GM21529 (cell line): ENCODE data around the gene MVD.
A peak's percentile ranks its signal among the peaks of the same experiment; 100 is the strongest.

Experiments used
- ATAC-seq: cut with Tn5 transposase; IDR thresholded peaks from one replicate; pipeline ENCODE4 v1.9.1; 2021; ENCODE audit not compliant: unreplicated experiment

MVD gene

DNA sequence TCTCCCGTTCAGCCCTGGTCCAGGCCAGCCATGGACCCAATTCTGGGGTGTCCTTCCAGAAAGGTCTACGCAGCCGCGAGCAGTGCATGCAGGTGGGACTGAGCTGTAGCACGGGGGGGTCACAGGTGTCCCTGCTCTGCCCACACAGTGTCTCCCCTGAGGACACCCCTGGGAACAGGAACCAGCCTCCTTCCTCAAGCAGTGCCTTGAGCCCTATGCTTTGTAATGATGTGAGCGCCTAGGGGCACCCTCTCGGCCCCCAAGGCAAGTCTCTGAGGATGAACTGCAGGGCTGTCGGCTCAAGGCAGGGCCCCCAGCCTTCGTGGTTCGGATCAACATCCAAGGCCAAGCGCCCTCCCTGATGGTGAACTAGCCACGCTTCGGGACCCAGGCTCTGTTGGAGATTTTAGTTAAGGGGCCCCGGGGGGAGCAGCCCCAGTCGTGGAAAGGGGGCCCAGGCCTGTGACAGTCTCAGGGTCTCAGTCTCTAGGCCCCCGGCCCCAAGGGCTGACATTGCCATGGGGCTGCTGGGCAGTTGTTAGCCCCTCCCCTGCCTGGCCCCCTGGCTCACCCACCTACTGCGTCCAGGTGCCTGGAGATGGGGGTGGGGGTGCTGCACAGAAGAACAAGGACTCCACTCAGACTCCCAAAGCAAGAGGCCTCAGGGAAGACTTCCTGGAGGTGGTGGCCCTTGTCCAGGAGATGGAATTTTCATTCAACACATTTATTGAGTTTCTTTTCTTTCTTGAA is 22.2 kb downstream of the MVD start:
- ATAC-seq, result no peak

- ATAC-seq, result no peak
These were observed 22.8 kb downstream of the MVD start for GRCh38 chr16:88640039-88640495.

DNA sequence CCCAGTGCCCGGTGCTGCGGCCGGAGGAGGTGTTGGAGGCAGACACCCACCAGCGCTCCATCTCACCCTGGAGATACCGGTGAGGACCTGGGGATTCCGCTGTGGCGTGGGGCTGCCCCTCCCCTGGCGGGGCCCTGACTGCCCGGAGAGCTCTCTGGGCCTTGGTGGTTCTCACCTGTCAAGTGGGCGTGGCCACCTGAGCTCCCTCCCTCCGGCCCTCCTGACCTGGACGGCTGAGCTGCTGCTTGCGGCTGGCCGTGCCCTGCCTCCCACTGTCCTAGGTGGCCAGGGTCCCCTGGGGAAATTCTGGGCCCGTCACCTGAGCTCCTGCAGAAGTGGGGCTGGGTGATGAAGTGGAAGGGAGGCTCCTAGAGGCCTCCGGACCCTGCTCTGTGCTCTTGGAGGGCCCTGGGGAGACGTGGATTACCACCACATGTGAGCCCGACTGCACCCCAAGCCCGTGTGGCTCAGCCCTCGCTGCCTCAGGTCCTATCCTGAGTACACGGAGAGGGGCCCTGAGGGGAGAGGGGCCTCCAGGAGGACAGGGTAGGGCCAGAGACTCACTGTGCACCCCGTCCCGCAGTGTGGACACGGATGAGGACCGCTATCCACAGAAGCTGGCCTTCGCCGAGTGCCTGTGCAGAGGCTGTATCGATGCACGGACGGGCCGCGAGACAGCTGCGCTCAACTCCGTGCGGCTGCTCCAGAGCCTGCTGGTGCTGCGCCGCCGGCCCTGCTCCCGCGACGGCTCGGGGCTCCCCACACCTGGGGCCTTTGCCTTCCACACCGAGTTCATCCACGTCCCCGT is 23.5 kb downstream of the MVD start:
- ATAC-seq, result no peak

GRCh38 chr16:88638323-88639230 is 24.3 kb downstream of the MVD start, which contains the start of gene IL17C:
IL17C (plus strand) TSS chr16:88638572; CDS start chr16:88638642, 70 bp downstream.
- no peak for ATAC-seq

DNA sequence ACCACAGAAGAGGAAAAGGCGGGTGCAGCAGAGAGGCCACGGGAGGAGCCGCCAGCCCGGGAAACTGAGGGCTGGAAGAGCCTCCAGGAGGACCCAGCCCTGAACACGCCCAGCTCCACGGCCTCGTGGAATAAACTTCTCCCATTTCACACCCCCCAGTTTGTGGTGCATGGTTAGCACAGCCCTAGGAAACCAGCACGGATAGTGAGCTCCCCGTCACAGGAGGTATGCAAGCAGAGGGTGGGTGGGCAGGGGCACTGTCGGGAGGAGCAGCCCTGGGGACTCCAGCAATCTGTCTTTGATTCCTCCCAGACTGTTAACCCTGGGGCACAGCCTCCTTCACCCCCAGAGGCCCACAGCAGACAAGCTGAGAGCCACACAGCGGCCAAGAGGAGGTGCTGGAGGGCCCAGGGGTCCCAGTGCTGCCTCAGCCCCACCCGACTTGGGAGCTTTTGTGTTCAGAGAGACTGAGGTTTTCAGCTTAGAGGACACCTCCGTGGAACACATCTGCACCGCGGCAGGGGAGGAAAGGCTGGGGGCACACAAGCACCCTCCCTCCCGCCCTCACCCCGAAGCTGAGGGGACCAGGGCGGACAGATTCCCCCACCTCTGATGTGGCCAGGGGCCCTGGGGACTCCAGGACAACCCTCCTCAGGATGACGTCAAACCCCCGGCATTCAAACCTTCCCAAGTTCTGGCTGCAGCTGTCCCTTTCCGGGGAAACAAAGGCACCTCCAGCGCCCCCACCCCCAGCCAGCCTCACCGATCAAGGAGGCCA is 26.2 kb downstream of the MVD start:
- no peak for ATAC-seq

GRCh38 chr16:88635671-88636319 is 27.1 kb downstream of the MVD start:
- no peak for ATAC-seq

DNA sequence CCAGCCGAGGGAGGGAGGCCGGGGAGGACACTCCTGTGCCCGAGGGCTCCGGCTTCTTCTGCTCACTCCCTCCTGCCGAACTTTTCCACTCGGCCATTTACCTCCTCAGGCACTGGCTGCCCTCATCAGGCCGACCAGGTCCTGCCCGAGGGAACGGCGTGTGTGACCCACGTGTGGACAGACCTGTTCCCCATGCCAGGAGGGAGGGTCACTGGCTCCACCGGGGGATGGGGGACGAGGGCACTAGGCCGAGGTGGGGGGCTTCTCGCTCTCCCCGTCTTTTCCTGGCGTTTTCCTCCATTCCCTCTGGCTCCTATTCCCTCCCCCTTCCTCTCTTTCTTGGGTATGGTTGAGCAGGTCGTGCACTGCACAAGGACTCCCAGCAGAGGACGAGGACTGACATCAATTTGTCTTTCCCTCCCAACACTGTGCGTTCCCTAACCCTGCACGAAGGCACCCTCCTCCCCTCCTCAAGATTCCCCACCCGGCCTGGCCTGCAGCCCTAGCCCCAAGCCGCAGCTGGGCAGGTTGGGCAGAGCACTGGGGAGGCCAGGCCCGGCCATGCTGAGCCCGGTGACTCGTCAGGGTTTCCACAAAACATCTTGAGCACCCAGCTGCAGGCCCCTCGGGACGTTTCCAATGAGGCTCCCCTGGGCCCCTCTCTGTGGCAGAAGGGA is 27.8 kb downstream of the MVD start:
- no peak for ATAC-seq

DNA sequence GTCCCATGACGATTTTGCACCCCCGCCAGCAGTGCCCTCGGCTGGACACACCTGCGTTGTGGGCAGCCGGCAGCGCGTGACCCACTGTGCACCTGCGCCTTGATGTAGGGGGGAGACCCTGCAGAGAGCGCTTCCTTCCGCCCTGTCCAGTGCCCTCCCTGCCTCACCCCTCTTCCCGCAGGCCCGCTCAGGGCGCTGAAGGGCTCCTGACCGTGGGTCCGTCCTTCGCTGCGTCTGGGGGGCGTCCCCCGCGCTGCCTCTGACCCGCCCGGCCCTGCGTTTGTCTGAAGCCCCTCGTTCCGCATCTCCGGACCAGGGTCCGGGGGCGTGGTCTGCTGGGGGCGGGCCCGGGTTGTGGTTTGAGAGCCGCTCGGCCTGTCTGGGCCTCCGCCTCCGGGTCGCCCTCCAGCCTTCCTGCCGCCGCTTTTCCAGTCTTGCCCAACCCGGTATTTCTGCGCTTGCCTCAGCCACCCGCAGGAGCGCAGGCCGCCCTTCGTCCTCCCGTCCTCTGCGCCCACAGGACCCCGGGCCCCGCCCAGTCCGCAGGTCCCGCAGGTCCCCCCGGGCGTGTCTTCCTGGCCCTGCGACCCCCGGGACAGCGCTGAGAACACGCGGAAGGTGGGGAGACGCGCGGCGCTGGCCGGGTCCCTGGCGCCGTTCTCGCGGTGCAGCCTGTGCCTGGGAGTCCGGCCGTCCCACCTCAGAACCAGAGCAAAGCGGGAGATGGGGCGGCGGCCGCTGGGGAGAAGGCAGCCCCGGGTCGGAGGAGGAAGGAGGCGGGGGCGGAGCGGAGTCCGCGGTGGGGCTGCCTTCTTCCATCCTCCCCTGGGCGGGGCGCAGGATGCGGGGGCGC is 28.5 kb downstream of the MVD start:
- peak; percentile 53 for ATAC-seq

- ATAC-seq, result peak; percentile 37
These were observed 29.2 kb downstream of the MVD start for GRCh38 chr16:88633684-88634140.

DNA sequence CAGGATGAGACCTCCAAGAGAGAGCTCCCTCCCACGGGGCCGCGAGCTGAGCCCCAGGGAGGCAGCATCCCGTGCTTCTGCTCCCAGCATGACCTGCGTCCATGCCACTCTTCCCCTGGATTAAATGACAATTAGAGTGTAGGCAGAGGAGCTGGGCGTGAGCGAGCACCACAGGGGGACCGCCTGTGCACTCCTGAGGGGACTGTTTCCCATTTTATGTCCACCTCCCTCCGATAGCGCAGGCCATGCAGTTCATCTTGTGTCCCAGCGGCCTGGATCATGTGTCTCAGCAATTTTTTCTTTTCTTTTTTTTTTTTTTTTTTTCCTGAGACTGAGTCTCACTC is 30.3 kb downstream of the MVD start:
- ATAC-seq, result no peak

- ATAC-seq, result no peak
These were observed 30.8 kb downstream of the MVD start for GRCh38 chr16:88631920-88632586.

- ATAC-seq, result no peak
These were observed 31.5 kb downstream of the MVD start for GRCh38 chr16:88631384-88631783.

GRCh38 chr16:88630941-88631340 is 31.9 kb downstream of the MVD start:
- no peak for ATAC-seq

- ATAC-seq, result no peak
These were observed 32.5 kb downstream of the MVD start for GRCh38 chr16:88630433-88630832.

GRCh38 chr16:88629835-88630234 is 33.1 kb downstream of the MVD start:
- no peak for ATAC-seq

- ATAC-seq, result no peak
These were observed 34.3 kb downstream of the MVD start for GRCh38 chr16:88628512-88628974.

DNA sequence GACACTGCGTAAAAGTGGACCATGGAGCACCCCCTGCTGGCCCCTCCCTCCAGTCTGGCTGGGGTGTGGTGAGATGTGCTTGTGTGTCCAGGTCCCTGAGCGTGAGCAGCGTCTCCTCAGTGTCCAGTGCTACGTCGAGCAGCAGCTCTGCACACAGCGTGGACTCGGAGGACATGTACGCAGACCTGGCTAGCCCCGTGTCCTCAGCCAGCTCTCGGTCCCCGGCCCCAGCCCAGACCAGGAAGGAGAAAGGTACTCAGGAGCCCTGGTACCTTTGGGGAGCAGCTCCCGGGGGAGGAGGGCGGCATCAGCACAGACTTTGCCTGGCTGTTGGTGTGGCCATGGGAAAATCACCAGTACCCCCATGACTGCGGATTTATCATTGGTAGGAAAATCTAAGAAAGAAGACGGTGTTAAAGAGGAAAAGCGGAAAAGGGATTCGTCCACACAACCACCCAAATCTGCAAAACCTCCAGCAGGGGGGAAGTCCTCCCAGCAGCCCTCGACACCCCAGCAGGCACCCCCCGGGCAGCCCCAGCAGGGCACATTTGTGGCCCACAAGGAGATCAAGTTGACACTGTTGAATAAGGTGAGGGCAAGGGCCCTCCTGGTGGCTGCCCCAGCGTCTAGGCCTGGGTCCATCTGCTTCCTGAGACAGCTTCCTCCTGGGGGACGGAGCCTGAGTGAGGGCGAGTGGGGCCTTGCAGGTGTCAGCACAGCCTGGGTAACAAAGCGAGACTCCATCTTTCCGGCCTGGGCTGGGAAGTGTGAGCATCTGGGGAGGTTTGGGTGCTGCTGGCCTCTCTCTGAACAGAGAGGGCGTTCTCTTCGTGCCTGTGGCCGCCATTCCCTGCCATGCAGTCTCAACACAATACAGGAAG is 35.1 kb downstream of the MVD start:
- ATAC-seq, result no peak
